H1 (cell line): ENCODE data around the gene CFAP97D2. TPM values are rescaled to one million over a fixed set of nuclear protein-coding genes. Genes with fewer than 3 reads are reported as not detected.

Experiments
- CTCF ChIA-PET: fragments of 300-600 bp; sonication (Branson Sonifier 250); formaldehyde crosslinking; loops from one replicate; lab custom pipeline; 2021; ENCODE audit not compliant: partially characterized antibody; lab: Charles Lee
- POLR2A ChIA-PET: fragments of 300-600 bp; sonication (Branson Sonifier 250); formaldehyde crosslinking; loops from one replicate; lab custom pipeline; 2021; ENCODE audit warnings: inconsistent platforms; ENCODE audit not compliant: partially characterized antibody; lab: Charles Lee
- DNase-seq, 2 experiments: peaks; one replicate each; pipeline versions ENCODE4 v3.0.0 to v3.0.0-alpha.2; 2010 to 2022; ENCODE audit warnings: low spot score in 2 of 2, low read depth in 1 of 2, mixed read lengths in 1 of 2
- FAIRE-seq: peaks from 2 replicates; lab custom pipeline; 2011; peaks lifted over from hg19 to GRCh38; lab: Jason Lieb, UNC
- H2AFZ ChIP-seq: 2 replicates; pipeline ENCODE4 v1.8.1; 2012; ENCODE audit warnings: low read length, inconsistent platforms
- H2AK5ac ChIP-seq: 2 replicates; pipeline ENCODE4 v1.6.1; 2013; ENCODE audit warnings: low read depth, low read length
- H2BK120ac ChIP-seq: replicated peaks from 2 replicates; pipeline ENCODE3; 2013; ENCODE audit warnings: low read depth, low read length, inconsistent platforms
- H2BK12ac ChIP-seq: 2 replicates; pipeline ENCODE4 v1.6.1; 2013; ENCODE audit warnings: low read depth, low read length
- H2BK15ac ChIP-seq: 2 replicates; pipeline ENCODE4 v1.6.1; 2013; ENCODE audit warnings: low read length
- H2BK20ac ChIP-seq: 2 replicates; pipeline ENCODE4 v1.6.1; 2013; ENCODE audit warnings: low read length
- H2BK5ac ChIP-seq: 2 replicates; pipeline ENCODE4 v1.6.1; 2013; ENCODE audit warnings: low read depth, low read length
- H3K14ac ChIP-seq: 2 replicates; pipeline ENCODE4 v1.6.1; 2013; ENCODE audit warnings: inconsistent platforms; ENCODE audit not compliant: insufficient read length
- H3K18ac ChIP-seq: 2 replicates; pipeline ENCODE4 v1.6.1; 2013; ENCODE audit warnings: low read length; ENCODE audit errors: extremely low read depth
- H3K23ac ChIP-seq: 2 replicates; pipeline ENCODE4 v1.6.1; 2013; ENCODE audit warnings: inconsistent platforms; ENCODE audit not compliant: insufficient read length
- H3K23me2 ChIP-seq: 2 replicates; pipeline ENCODE4 v1.6.1; 2013; ENCODE audit warnings: low read depth, low read length
- H3K27ac ChIP-seq: 2 replicates; pipeline ENCODE4 v1.6.1; 2011; ENCODE audit warnings: low read depth, low read length, inconsistent platforms
- H3K27me3 ChIP-seq, 4 experiments: replicated peaks in 1 of 4; 1 replicate in 1 of 4; 2 replicates in 3 of 4; pipeline versions ENCODE4 v1.6.1 to v1.8.1; 2011 to 2013; ENCODE audit warnings: low read length in 3 of 4, mild to moderate bottlenecking in 3 of 4, inconsistent platforms in 2 of 4, mixed read lengths in 2 of 4, moderate library complexity in 1 of 4; ENCODE audit not compliant: control insufficient read depth in 3 of 4, insufficient read depth in 3 of 4; ENCODE audit errors: extremely low read depth in 1 of 4
- H3K36me3 ChIP-seq, 4 experiments: 2 replicates each; pipeline versions ENCODE4 v1.6.1 to v1.8.1; 2011 to 2013; ENCODE audit warnings: mild to moderate bottlenecking in 4 of 4, low read length in 3 of 4, moderate library complexity in 2 of 4, control low read depth in 1 of 4, inconsistent platforms in 1 of 4; ENCODE audit not compliant: insufficient read depth in 4 of 4, control insufficient read depth in 2 of 4
- H3K4ac ChIP-seq: replicated peaks from 2 replicates; pipeline ENCODE3; 2013; ENCODE audit warnings: low read length, low read depth, mixed read lengths, inconsistent platforms; ENCODE audit not compliant: insufficient read length
- H3K4me1 ChIP-seq, 4 experiments: replicated peaks in 1 of 4; 1 replicate in 1 of 4; 2 replicates in 3 of 4; pipeline versions ENCODE4 v1.6.1 to v1.8.1; 2011 to 2013; ENCODE audit warnings: low read length in 3 of 4, inconsistent platforms in 2 of 4, mixed read lengths in 1 of 4; ENCODE audit not compliant: insufficient read depth in 4 of 4, control insufficient read depth in 3 of 4
- H3K4me2 ChIP-seq, 2 experiments: 2 replicates each; pipeline versions ENCODE4 v1.6.1 to v1.8.1; 2011 to 2013; ENCODE audit warnings: low read depth in 2 of 2, low read length in 2 of 2, control low read depth in 1 of 2, inconsistent platforms in 1 of 2, mild to moderate bottlenecking in 1 of 2; ENCODE audit not compliant: insufficient read depth in 1 of 2
- H3K4me3 ChIP-seq, 4 experiments: fragments of 200-600, 300-600 bp in 1 of 4; sonication (generic), shearing (Covaris generic), sonication (Bioruptor Twin) in 1 of 4; 2 replicates each; pipeline versions ENCODE4 v1.5.1 to v1.8.1; 2011 to 2016; ENCODE audit warnings: low read length in 4 of 4, low read depth in 3 of 4, control low read depth in 2 of 4, inconsistent platforms in 2 of 4, mild to moderate bottlenecking in 2 of 4, mixed read lengths in 1 of 4, moderate library complexity in 1 of 4; ENCODE audit not compliant: insufficient read depth in 2 of 4; ENCODE audit errors: extremely low read depth in 1 of 4
- H3K56ac ChIP-seq: replicated peaks from 2 replicates; pipeline ENCODE3; 2013; ENCODE audit warnings: low read depth, mild to moderate bottlenecking, mixed read lengths, low read length, inconsistent platforms; ENCODE audit not compliant: insufficient read length
- H3K79me1 ChIP-seq: 2 replicates; pipeline ENCODE4 v1.6.1; 2013; ENCODE audit warnings: low read depth, low read length, control low read depth
- H3K79me2 ChIP-seq, 2 experiments: 2 replicates each; pipeline versions ENCODE4 v1.6.1 to v1.8.1; 2012 to 2013; ENCODE audit warnings: low read length in 2 of 2, mild to moderate bottlenecking in 2 of 2, inconsistent platforms in 1 of 2; ENCODE audit not compliant: insufficient read depth in 2 of 2, control insufficient read depth in 1 of 2
- H3K9ac ChIP-seq, 4 experiments: replicated peaks in 1 of 4; 1 replicate in 1 of 4; 2 replicates in 3 of 4; pipeline versions ENCODE4 v1.6.1 to v1.8.1; 2011 to 2013; ENCODE audit warnings: low read depth in 3 of 4, low read length in 3 of 4, control low read depth in 2 of 4, mild to moderate bottlenecking in 2 of 4, moderate library complexity in 2 of 4, inconsistent platforms in 1 of 4; ENCODE audit errors: extremely low read depth in 1 of 4
- H3K9me3 ChIP-seq, 2 experiments: 2 replicates each; pipeline versions ENCODE4 v1.6.1 to v1.8.1; 2012 to 2013; ENCODE audit warnings: mild to moderate bottlenecking in 2 of 2, moderate library complexity in 2 of 2, control low read depth in 1 of 2, inconsistent platforms in 1 of 2, low read depth in 1 of 2, low read length in 1 of 2, mixed read lengths in 1 of 2; ENCODE audit not compliant: insufficient read depth in 2 of 2
- H4K20me1 ChIP-seq, 2 experiments: replicated peaks in 1 of 2; 2 replicates each; pipeline versions ENCODE3 to v1.8.1; 2011 to 2013; ENCODE audit warnings: inconsistent platforms in 2 of 2, low read length in 2 of 2, mild to moderate bottlenecking in 1 of 2; ENCODE audit not compliant: insufficient read depth in 2 of 2, control insufficient read depth in 1 of 2
- H4K5ac ChIP-seq: 2 replicates; pipeline ENCODE4 v1.6.1; 2013; ENCODE audit warnings: low read length, low read depth, mixed read lengths, inconsistent platforms; ENCODE audit not compliant: insufficient read length
- H4K8ac ChIP-seq: 2 replicates; pipeline ENCODE4 v1.8.0; 2013; ENCODE audit warnings: mild to moderate bottlenecking, moderate library complexity, low read length, inconsistent platforms; ENCODE audit not compliant: insufficient read depth; ENCODE audit errors: extremely low read depth
- H4K91ac ChIP-seq: replicated peaks from 2 replicates; pipeline ENCODE3; 2013; ENCODE audit warnings: low read length, mixed read lengths, inconsistent platforms; ENCODE audit not compliant: insufficient read length
- BACH1 ChIP-seq: IDR thresholded peaks from 2 replicates; pipeline ENCODE4 v1.6.1; 2012; ENCODE audit warnings: low read length, improper control_type of control experiment
- CHD1 ChIP-seq: IDR thresholded peaks from 2 replicates; pipeline ENCODE4 v1.6.1; 2012; ENCODE audit warnings: low read depth, low read length, improper control_type of control experiment
- EZH2 ChIP-seq: fragments of 200-600 bp; sonication (generic); IDR thresholded peaks from 2 replicates; pipeline ENCODE4 v1.7.1; 2012; ENCODE audit warnings: low read depth, mild to moderate bottlenecking, moderate library complexity, low read length, inconsistent platforms; ENCODE audit not compliant: severe bottlenecking
- MAFK ChIP-seq: IDR thresholded peaks from 2 replicates; pipeline ENCODE4 v1.6.1; 2012; ENCODE audit warnings: low read depth, mild to moderate bottlenecking, improper control_type of control experiment, low read length
- MAX ChIP-seq: IDR thresholded peaks from 2 replicates; pipeline ENCODE4 v1.6.1; 2012; ENCODE audit warnings: inconsistent platforms
- NANOG ChIP-seq: IDR thresholded peaks from 2 replicates; pipeline ENCODE4 v1.6.1; 2011; ENCODE audit warnings: low read length, low read depth, mild to moderate bottlenecking, inconsistent platforms; ENCODE audit not compliant: insufficient read depth, poor library complexity, severe bottlenecking
- RBBP5 ChIP-seq: IDR thresholded peaks from 2 replicates; pipeline ENCODE4 v1.7.1; 2012; ENCODE audit warnings: low read depth, mild to moderate bottlenecking, inconsistent platforms, low read length, moderate library complexity, borderline replicate concordance
- SAP30 ChIP-seq: fragments of 300-600 bp; sonication (generic); IDR thresholded peaks from 2 replicates; pipeline ENCODE4 v1.7.1; 2012; ENCODE audit warnings: low read length, moderate library complexity, mild to moderate bottlenecking, inconsistent platforms; ENCODE audit not compliant: insufficient read depth, insufficient replicate concordance
- SP1 ChIP-seq: IDR thresholded peaks from 2 replicates; pipeline ENCODE4 v1.6.1; 2011; ENCODE audit warnings: low read depth, low read length
- SP4 ChIP-seq: IDR thresholded peaks from 2 replicates; pipeline ENCODE4 v1.6.1; 2012; ENCODE audit warnings: low read length, inconsistent platforms
- TAF7 ChIP-seq: optimal IDR thresholded peaks from 2 replicates; pipeline ENCODE3; 2011; ENCODE audit warnings: low read depth, mild to moderate bottlenecking, inconsistent platforms, low read length, moderate library complexity, borderline replicate concordance
- USF2 ChIP-seq: IDR thresholded peaks from 2 replicates; pipeline ENCODE4 v1.6.1; 2011; ENCODE audit warnings: low read length, improper control_type of control experiment
- WGBS, 2 experiments: shearing (Covaris generic) in 1 of 2; methylation state at CpG; one replicate each; pipeline versions ENCODE4 v1.1.6 to v1.1.7; 2013 to 2015; ENCODE audit warnings: low lambda C conversion rate in 2 of 2, mixed read lengths in 2 of 2, inconsistent platforms in 1 of 2, low coverage in 1 of 2, missing lambda C conversion rate in 1 of 2; ENCODE audit not compliant: insufficient replicate concordance in 2 of 2, insufficient coverage in 1 of 2, insufficient read length in 1 of 2; ENCODE audit errors: extremely low coverage in 1 of 2, missing lambda C conversion rate in 1 of 2; 5-methylcytosine and 5-hydroxymethylcytosine counted together
- polyA plus RNA-seq, 7 experiments: library from polyadenylated mRNA; depleted of rRNA in 3 of 7; stranded (reverse) in 5 of 7; unstranded in 2 of 7; fragments of >200 nt in 5 of 7; fragments of 200-250 nt in 2 of 7; gene quantifications; 1 replicate in 5 of 7; 2 replicates in 1 of 7; 4 replicates in 1 of 7; pipeline versions ENCODE4 v1.2.1 to v1.2.3, GENCODE V29; 2011 to 2013; ENCODE audit warnings: missing spikeins in 2 of 7, mixed read lengths in 2 of 7
- total RNA-seq: library from RNA; stranded (reverse); fragmentation: NEBNext Ultra II Directional; extraction: Animal tissue kit (Norgen Biotek cat#: 25700); gene quantifications from 2 replicates; pipeline ENCODE4 v1.2.1, GENCODE V29; 2021

Gene CFAP97D2
- total and polyA plus RNA-seq, 2 of the 8 experiments (the other 6 are each of a cell fraction or from before 2014, with no cell fraction given), result not detected

- H4K20me1 ChIP-seq, result peaks cover 0 to under 1% of the 10 kb centered on the region in 2 experiments
- H3K18ac ChIP-seq, result no peak overlapping the region
- no peak overlapping the region for H2AK5ac ChIP-seq
- no peak overlapping the region for H2BK15ac ChIP-seq
- DNase-seq (no peak), FAIRE-seq (no peak)
- H4K91ac ChIP-seq, result no peak overlapping the region
- H2BK5ac ChIP-seq, result no peak overlapping the region
- ChIA-PET CTCF (interaction anchor here (0.7 to 1.8 kb wide), 2 partner anchors 78 to 463 kb away, joined by 3 to 5 read pairs; no protein-coding TSS in a partner anchor), POLR2A (interaction anchor here (0.7 kb wide), 2 partner anchors 9 to 274 kb away, joined by 3 read pairs; no protein-coding TSS in a partner anchor)
- H2AFZ ChIP-seq, result no peak overlapping the region
- H3K9ac ChIP-seq, result no peak overlapping the region
- no peak overlapping the region for H2BK20ac ChIP-seq
- H2BK12ac ChIP-seq, result no peak overlapping the region
- no peak overlapping the region for H3K14ac ChIP-seq
- H3K79me1 ChIP-seq, result peaks cover 3% of the 10 kb centered on the region; the same call in 1 of the 2 replicates
- H3K56ac ChIP-seq, result no peak overlapping the region
- no peak overlapping the region for H3K23ac ChIP-seq
- H3K23me2 ChIP-seq, result peaks cover under 1% of the 10 kb centered on the region; the same call in 1 of the 2 replicates
- TF ChIP-seq EZH2 (no peak), RBBP5 (no peak), MAFK (no peak), NANOG (no peak), CHD1 (no peak), TAF7 (no peak), USF2 (no peak), SP4 (no peak), BACH1 (no peak), SP1 (no peak), MAX (no peak), SAP30 (no peak)
- H3K4ac ChIP-seq, result no peak overlapping the region
- no peak overlapping the region for H3K4me3 ChIP-seq
- H3K36me3 ChIP-seq, result no peaks in the 10 kb centered on the region
- H4K8ac ChIP-seq, result no peak overlapping the region
- H3K27ac ChIP-seq, result no peak overlapping the region
- no peak overlapping the region for H2BK120ac ChIP-seq
- peaks cover 2 to 5% (median 3%) of the 10 kb centered on the region in 4 experiments for H3K4me1 ChIP-seq
- no peaks in the 10 kb centered on the region for H3K79me2 ChIP-seq
- no peaks in the 10 kb centered on the region for H3K9me3 ChIP-seq
- no peaks in the 10 kb centered on the region for H3K27me3 ChIP-seq
- H3K4me2 ChIP-seq, result no peak overlapping the region
- H4K5ac ChIP-seq, result no peak overlapping the region
- 94% methylated on average over 9 of the region's 9 CpGs; no CpG with 5 or more reads in 1 of the 2 experiments for WGBS, 2 experiments
Measured at GRCh38 chr13:114222461-114222968, 43.5 kb downstream of the CFAP97D2 start.
